ENCODE measurements around the gene C14orf119. TPM values are rescaled to one million over a fixed set of nuclear protein-coding genes. Genes with fewer than 3 reads are reported as not detected.

C14orf119 gene
- total RNA-seq, 1 experiment from 2014 or later: 39.6 TPM

DNA sequence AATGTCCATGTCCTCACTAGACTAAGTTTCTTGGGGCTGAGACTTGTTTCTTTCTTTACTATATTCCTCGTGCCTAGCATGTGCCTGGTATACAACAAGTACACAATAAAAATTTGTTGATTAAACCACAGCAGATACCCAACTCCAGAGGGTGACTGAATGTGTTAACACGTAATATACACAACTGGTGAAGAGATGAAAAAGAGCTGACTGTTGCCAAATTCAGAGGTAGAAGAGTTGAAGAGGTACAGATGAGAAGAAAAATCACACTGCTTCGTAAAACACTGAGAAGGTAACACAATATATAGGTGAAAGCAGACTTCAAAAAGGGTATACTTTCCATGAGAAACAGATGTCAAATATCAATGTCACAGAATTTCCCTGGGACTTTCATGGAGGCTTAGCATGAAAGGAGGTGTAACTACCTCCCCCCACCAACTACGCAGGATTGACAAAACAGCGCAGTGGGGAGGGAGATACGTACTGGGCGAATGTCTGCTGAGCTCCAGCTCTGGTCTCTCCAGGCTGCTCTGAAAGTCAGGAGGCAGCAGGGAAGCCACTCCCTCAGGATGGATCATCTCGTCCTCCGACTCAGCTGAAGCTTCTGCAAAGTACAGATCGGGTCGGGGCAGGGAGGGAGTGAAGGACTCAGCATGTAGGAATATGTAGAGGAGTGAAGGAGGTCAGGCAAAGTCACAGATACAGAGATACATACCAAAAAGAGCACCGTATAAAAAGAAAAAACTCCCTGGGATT is 5.6 kb upstream of the C14orf119 start:
- POLR2A ChIA-PET: no interaction called here
- Histone ChIP-seq H3K9me3 (ENCODE audit: control insufficient read depth, insufficient read depth, low read depth, low read length) (no peaks in the 10 kb centered on the region), H3K36me3 (ENCODE audit: control insufficient read depth, insufficient read depth, low read length) (peaks cover 56% of the 10 kb centered on the region), H3K27ac (ENCODE audit: low read length) (no peak overlapping the region), H3K27me3 (ENCODE audit: control insufficient read depth, insufficient read depth, low read length) (no peaks in the 10 kb centered on the region), H3K4me3 (ENCODE audit: low read depth in 2 of 2, low read length in 2 of 2) (no peak overlapping the region), H3K4me1 (ENCODE audit: control insufficient read depth, insufficient read depth, low read length) (peaks cover 6% of the 10 kb centered on the region; the same call in 1 of the 2 replicates)
- ATAC-seq (no peak), DNase-seq (ENCODE audit: low read depth, low spot score) (no peak)
- BruUV-seq (replicated peaks): no TSS peak
- TF ChIP-seq CTCF (IDR thresholded peaks at IDR 0.05): no peak
- CTCF ChIA-PET: no interaction called here
- in situ Hi-C loops (cut with HindIII; ENCODE audit: low pct_unique_long_range_greater_than_20kb, low sequenced_read_pairs) (no loop called here), intact Hi-C loops (cut with micrococcal nuclease; ENCODE audit: unreplicated experiment) (no loop called here)

DNA sequence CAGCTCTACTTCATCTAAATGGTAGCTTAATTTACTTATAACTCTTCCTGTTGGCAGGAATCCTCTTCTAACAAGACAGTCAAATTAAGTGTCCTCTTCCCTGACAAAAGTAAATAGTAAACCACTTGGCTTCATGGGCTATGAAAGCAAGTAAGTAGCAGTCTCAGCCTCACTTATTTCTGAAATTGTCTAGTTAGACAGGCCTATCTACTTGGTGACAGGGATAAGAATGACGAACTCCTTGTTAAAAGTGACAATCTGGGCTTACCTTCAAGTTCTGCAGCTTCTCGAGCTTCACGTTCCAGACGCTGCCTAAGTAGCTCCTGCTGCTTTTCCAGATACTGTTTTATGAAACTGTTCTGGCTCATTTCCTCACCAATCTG is 5.1 kb upstream of the C14orf119 start:
- no TSS peak for BruUV-seq (replicated peaks)
- in situ Hi-C loops (cut with HindIII; ENCODE audit: low pct_unique_long_range_greater_than_20kb, low sequenced_read_pairs): no loop called here
- DNase-seq (ENCODE audit: low read depth, low spot score) (no peak), ATAC-seq (no peak)
- no peak overlapping the region for H3K4me3 ChIP-seq (ENCODE audit: low read depth in 2 of 2, low read length in 2 of 2)
- H3K36me3 ChIP-seq (ENCODE audit: control insufficient read depth, insufficient read depth, low read length): peaks cover 55% of the 10 kb centered on the region
- H3K27me3 ChIP-seq (ENCODE audit: control insufficient read depth, insufficient read depth, low read length): no peaks in the 10 kb centered on the region
- H3K9me3 ChIP-seq (ENCODE audit: control insufficient read depth, insufficient read depth, low read depth, low read length): no peaks in the 10 kb centered on the region
- H3K27ac ChIP-seq (ENCODE audit: low read length): no peak overlapping the region
- intact Hi-C loops (cut with micrococcal nuclease; ENCODE audit: unreplicated experiment): no loop called here
- ChIA-PET POLR2A (no interaction called here), CTCF (no interaction called here)
- TF ChIP-seq CTCF (IDR thresholded peaks at IDR 0.05) (no peak), SIN3A (IDR thresholded peaks at IDR 0.05; ENCODE audit: borderline replicate concordance, insufficient read depth, low read depth, low read length) (no peak), TCF7L2 (IDR thresholded peaks at IDR 0.05; ENCODE audit: low read depth, low read length) (no peak), POLR2AphosphoS5 (IDR thresholded peaks at IDR 0.05; ENCODE audit: low read depth, low read length) (no peak), REST (IDR thresholded peaks at IDR 0.05; ENCODE audit: insufficient read depth in 1 of 2, low read depth in 2 of 2, low read length in 1 of 2) (no peak)
- peaks cover 6% of the 10 kb centered on the region; the same call in 1 of the 2 replicates for H3K4me1 ChIP-seq (ENCODE audit: control insufficient read depth, insufficient read depth, low read length)

Measured in Panc1 (cell line).